HEK293 (cell line): ENCODE data around the gene L3MBTL4.

Experiments used
- CTCF ChIA-PET: fragments of 350-600 bp; formaldehyde crosslinking; extraction: SDS; loops from one replicate; lab custom pipeline; 2021; ENCODE audit warnings: antibody characterized with exemption; lab: Yijun Ruan, JAX
- POLR2A ChIA-PET: fragments of 300-600 bp; formaldehyde crosslinking; extraction: SDS; loops from one replicate; lab custom pipeline; 2020; ENCODE audit warnings: antibody characterized with exemption, inconsistent platforms; lab: Yijun Ruan, JAX
- H3K27ac ChIP-seq: fragments of 200-500 bp; sonication (Bioruptor generic); 2 replicates; pipeline ENCODE4 v1.5.1; 2014; ENCODE audit warnings: low read depth, low read length, control low read depth, inconsistent platforms; ENCODE audit errors: extremely low read depth
- H3K36me3 ChIP-seq, 2 experiments: fragments of 200-500 bp in 1 of 2; sonication (Bioruptor generic) in 1 of 2; 1 replicate in 1 of 2; 2 replicates in 1 of 2; pipeline ENCODE4 v1.5.1; 2014 to 2017; ENCODE audit warnings: inconsistent platforms in 2 of 2, low read length in 2 of 2; ENCODE audit not compliant: control insufficient read depth in 2 of 2, insufficient read depth in 1 of 2
- H3K4me1 ChIP-seq: fragments of 200-500 bp; sonication (Bioruptor generic); 2 replicates; pipeline ENCODE4 v1.5.1; 2014; ENCODE audit warnings: mild to moderate bottlenecking, low read length, inconsistent platforms; ENCODE audit not compliant: control insufficient read depth, insufficient read depth
- H3K4me3 ChIP-seq: 2 replicates; pipeline ENCODE4 v1.5.1; 2011; ENCODE audit warnings: low read depth, mild to moderate bottlenecking, control low read depth, low read length, moderate library complexity
- H3K9me3 ChIP-seq: fragments of 200-500 bp; sonication (Bioruptor generic); 2 replicates; pipeline ENCODE4 v1.5.1; 2014; ENCODE audit warnings: low read depth, low read length, inconsistent platforms; ENCODE audit not compliant: control insufficient read depth, insufficient read depth
- GLIS2 ChIP-seq: fragments of 450-650 bp; formaldehyde crosslinking; IDR thresholded peaks from 2 replicates; pipeline ENCODE4 v1.5.1; 2016; ENCODE audit warnings: missing biosample characterization, missing genetic modification characterization
- IKZF3 ChIP-seq: fragments of 450-650 bp; IDR thresholded peaks from 2 replicates; pipeline ENCODE4 v1.5.0; 2018; ENCODE audit warnings: missing biosample characterization, mild to moderate bottlenecking, missing genetic modification characterization, moderate library complexity
- PRDM4 ChIP-seq: fragments of 450-650 bp; formaldehyde crosslinking; IDR thresholded peaks from 2 replicates; pipeline ENCODE4 v1.5.1; 2017; ENCODE audit warnings: missing biosample characterization, missing genetic modification characterization
- RBAK ChIP-seq: fragments of 450-650 bp; formaldehyde crosslinking; IDR thresholded peaks from 2 replicates; pipeline ENCODE4 v1.5.1; 2016; ENCODE audit warnings: missing biosample characterization, missing genetic modification characterization
- SCRT1 ChIP-seq: fragments of 450-650 bp; formaldehyde crosslinking; IDR thresholded peaks from 2 replicates; pipeline ENCODE4 v1.5.1; 2016; ENCODE audit warnings: missing biosample characterization, missing genetic modification characterization, borderline replicate concordance
- ZBTB21 ChIP-seq: fragments of 450-650 bp; formaldehyde crosslinking; IDR thresholded peaks from 2 replicates; pipeline ENCODE4 v1.5.1; 2017; ENCODE audit warnings: missing biosample characterization, missing genetic modification characterization
- ZFP3 ChIP-seq: fragments of 450-650 bp; formaldehyde crosslinking; IDR thresholded peaks from 2 replicates; pipeline ENCODE4 v1.5.1; 2016; ENCODE audit warnings: low read depth, missing biosample characterization, missing genetic modification characterization
- ZNF146 ChIP-seq: fragments of 450-650 bp; formaldehyde crosslinking; IDR thresholded peaks from 2 replicates; pipeline ENCODE4 v1.5.1; 2016; ENCODE audit warnings: missing biosample characterization, missing genetic modification characterization
- ZNF18 ChIP-seq: fragments of 450-650 bp; formaldehyde crosslinking; IDR thresholded peaks from 2 replicates; pipeline ENCODE4 v1.5.1; 2016; ENCODE audit warnings: missing biosample characterization, missing genetic modification characterization
- ZNF202 ChIP-seq: fragments of 450-650 bp; formaldehyde crosslinking; IDR thresholded peaks from 2 replicates; pipeline ENCODE4 v1.5.1; 2016; ENCODE audit warnings: missing biosample characterization, missing genetic modification characterization, borderline replicate concordance
- ZNF214 ChIP-seq: fragments of 450-650 bp; formaldehyde crosslinking; IDR thresholded peaks from 2 replicates; pipeline ENCODE4 v1.5.1; 2017; ENCODE audit warnings: missing biosample characterization, mild to moderate bottlenecking, missing genetic modification characterization, borderline replicate concordance
- ZNF223 ChIP-seq: fragments of 450-650 bp; formaldehyde crosslinking; IDR thresholded peaks from 2 replicates; pipeline ENCODE4 v1.5.1; 2016; ENCODE audit warnings: missing biosample characterization, missing genetic modification characterization
- ZNF280C ChIP-seq: fragments of 450-650 bp; formaldehyde crosslinking; IDR thresholded peaks from 2 replicates; pipeline ENCODE4 v1.5.1; 2016; ENCODE audit warnings: missing biosample characterization, missing genetic modification characterization
- ZNF335 ChIP-seq: fragments of 450-650 bp; formaldehyde crosslinking; conservative IDR thresholded peaks from 2 replicates; pipeline ENCODE4 v1.5.1; 2016; ENCODE audit warnings: missing biosample characterization, missing genetic modification characterization
- ZNF354C ChIP-seq: fragments of 450-650 bp; formaldehyde crosslinking; IDR thresholded peaks from 2 replicates; pipeline ENCODE4 v1.5.1; 2016; ENCODE audit warnings: missing biosample characterization, missing genetic modification characterization, low read depth, borderline replicate concordance
- ZNF416 ChIP-seq: fragments of 450-650 bp; formaldehyde crosslinking; IDR thresholded peaks from 2 replicates; pipeline ENCODE4 v1.5.1; 2016; ENCODE audit warnings: missing biosample characterization, missing genetic modification characterization
- ZNF488 ChIP-seq: fragments of 450-650 bp; formaldehyde crosslinking; IDR thresholded peaks from 2 replicates; pipeline ENCODE4 v1.5.1; 2016; ENCODE audit warnings: missing biosample characterization, missing genetic modification characterization
- ZNF544 ChIP-seq: fragments of 450-650 bp; formaldehyde crosslinking; IDR thresholded peaks from 2 replicates; pipeline ENCODE4 v1.5.0; 2017; ENCODE audit warnings: missing biosample characterization, missing genetic modification characterization
- ZNF623 ChIP-seq: fragments of 450-650 bp; formaldehyde crosslinking; IDR thresholded peaks from 2 replicates; pipeline ENCODE4 v1.5.1; 2016; ENCODE audit warnings: missing biosample characterization, missing genetic modification characterization
- ZNF692 ChIP-seq: fragments of 450-650 bp; formaldehyde crosslinking; IDR thresholded peaks from 2 replicates; pipeline ENCODE4 v1.5.1; 2016; ENCODE audit warnings: missing biosample characterization, missing genetic modification characterization
- ZSCAN30 ChIP-seq: fragments of 450-650 bp; IDR thresholded peaks from 2 replicates; pipeline ENCODE4 v1.5.1; 2018; ENCODE audit warnings: missing biosample characterization, mild to moderate bottlenecking, missing genetic modification characterization, moderate library complexity

The L3MBTL4 gene

GRCh38 chr18:6119761-6120160 is 294.9 kb downstream of the L3MBTL4 start:
- Histone ChIP-seq H3K9me3 (no peaks in the 10 kb centered on the region), H3K4me3 (no peak overlapping the region), H3K27ac (no peak overlapping the region), H3K4me1 (0 out of 2 replicates have a peak, but pooled peaks cover 3% of the 10 kb centered on the region), H3K36me3 (no peaks in the 10 kb centered on the region)
- CTCF ChIA-PET: interaction anchor here (0.5 to 0.6 kb wide), 2 partner anchors 12 to 21 kb away, joined by 3 read pairs; no protein-coding TSS in a partner anchor
- no peak for TF ChIP-seq ZNF146
- TF ChIP-seq ZNF692 (tag by site-specific recombination): no peak
- TF ChIP-seq PRDM4: no peak
- TF ChIP-seq ZSCAN30: no peak
- TF ChIP-seq IKZF3 (tag by site-specific recombination): no peak
- POLR2A ChIA-PET: interaction anchor here (0.6 kb wide), 1 partner anchor 64 kb away, joined by 3 read pairs; no protein-coding TSS in a partner anchor

- H3K36me3 ChIP-seq: no peaks in the 10 kb centered on the region
- H3K9me3 ChIP-seq: no peaks in the 10 kb centered on the region
- CTCF ChIA-PET: interaction anchor here (0.7 kb wide), 1 partner anchor 8 kb away, joined by 5 read pairs; no protein-coding TSS in a partner anchor
- H3K4me3 ChIP-seq: no peak overlapping the region
- POLR2A ChIA-PET: no interaction called here
- 0 out of 2 replicates have a peak, but pooled peaks cover 3% of the 10 kb centered on the region for H3K4me1 ChIP-seq
- TF ChIP-seq ZNF202 (tag by site-specific recombination): no peak
- no peak for TF ChIP-seq ZBTB21 (tag by site-specific recombination)
- TF ChIP-seq ZNF223 (tag by site-specific recombination): no peak
- no peak for TF ChIP-seq ZNF544 (tag by site-specific recombination)
- no peak for TF ChIP-seq SCRT1 (tag by site-specific recombination)
- no peak for TF ChIP-seq RBAK (tag by site-specific recombination)
- TF ChIP-seq ZNF280C (tag by site-specific recombination): no peak
- no peak for TF ChIP-seq ZNF354C
- no peak for TF ChIP-seq ZNF416 (tag by site-specific recombination)
- TF ChIP-seq ZNF18 (tag by site-specific recombination): no peak
- no peak for TF ChIP-seq ZNF488 (tag by site-specific recombination)
- no peak for TF ChIP-seq ZNF335 (tag by site-specific recombination)
- no peak for TF ChIP-seq ZFP3 (tag by site-specific recombination)
- TF ChIP-seq ZNF623 (tag by site-specific recombination): no peak
- TF ChIP-seq ZNF214 (tag by site-specific recombination): no peak
- no peak for TF ChIP-seq GLIS2 (tag by site-specific recombination)
- H3K27ac ChIP-seq: no peak overlapping the region
Observed at GRCh38 chr18:6118080-6118479, 296.6 kb downstream of the L3MBTL4 start.
